Measurements from ENCODE around the gene PKD2.

DNA sequence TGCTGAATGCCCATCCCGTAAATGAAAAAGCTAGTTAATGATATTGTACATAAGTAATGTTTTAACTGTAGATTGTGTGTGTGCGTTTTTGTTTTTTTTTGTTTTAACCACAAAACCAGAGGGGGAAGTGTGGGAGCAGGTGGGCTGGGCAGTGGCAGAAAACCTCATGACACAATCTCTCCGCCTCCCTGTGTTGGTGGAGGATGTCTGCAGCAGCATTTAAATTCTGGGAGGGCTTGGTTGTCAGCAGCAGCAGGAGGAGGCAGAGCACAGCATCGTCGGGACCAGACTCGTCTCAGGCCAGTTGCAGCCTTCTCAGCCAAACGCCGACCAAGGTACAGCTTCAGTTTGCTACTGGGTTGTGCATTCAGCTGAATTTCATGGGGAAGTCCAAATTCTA, 32.0 kb upstream of the PKD2 start, which contains the start of gene SPP1:
- TF ChIP-seq, protein P1, sequence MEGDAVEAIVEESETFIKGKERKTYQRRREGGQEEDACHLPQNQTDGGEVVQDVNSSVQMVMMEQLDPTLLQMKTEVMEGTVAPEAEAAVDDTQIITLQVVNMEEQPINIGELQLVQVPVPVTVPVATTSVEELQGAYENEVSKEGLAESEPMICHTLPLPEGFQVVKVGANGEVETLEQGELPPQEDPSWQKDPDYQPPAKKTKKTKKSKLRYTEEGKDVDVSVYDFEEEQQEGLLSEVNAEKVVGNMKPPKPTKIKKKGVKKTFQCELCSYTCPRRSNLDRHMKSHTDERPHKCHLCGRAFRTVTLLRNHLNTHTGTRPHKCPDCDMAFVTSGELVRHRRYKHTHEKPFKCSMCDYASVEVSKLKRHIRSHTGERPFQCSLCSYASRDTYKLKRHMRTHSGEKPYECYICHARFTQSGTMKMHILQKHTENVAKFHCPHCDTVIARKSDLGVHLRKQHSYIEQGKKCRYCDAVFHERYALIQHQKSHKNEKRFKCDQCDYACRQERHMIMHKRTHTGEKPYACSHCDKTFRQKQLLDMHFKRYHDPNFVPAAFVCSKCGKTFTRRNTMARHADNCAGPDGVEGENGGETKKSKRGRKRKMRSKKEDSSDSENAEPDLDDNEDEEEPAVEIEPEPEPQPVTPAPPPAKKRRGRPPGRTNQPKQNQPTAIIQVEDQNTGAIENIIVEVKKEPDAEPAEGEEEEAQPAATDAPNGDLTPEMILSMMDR (IDR thresholded peaks at IDR 0.05), result no peak
- no peak for TF ChIP-seq POLR2A (IDR thresholded peaks at IDR 0.05)
